H1 (cell line): ENCODE measurements around the gene MPP4. TPM values are rescaled to one million over a fixed set of nuclear protein-coding genes. Genes with fewer than 3 reads are reported as not detected.

Experiments
- JUN ChIP-seq: IDR thresholded peaks from 2 replicates; pipeline ENCODE4 v1.6.1; 2011; ENCODE audit warnings: low read depth, mild to moderate bottlenecking, improper control_type of control experiment, low read length
- KDM1A ChIP-seq: fragments of 200-600, 300-600 bp; sonication (generic); IDR thresholded peaks from 2 replicates; pipeline ENCODE4 v1.7.1; 2016; ENCODE audit warnings: mild to moderate bottlenecking, low read length, borderline replicate concordance
- POLR2AphosphoS5 ChIP-seq: IDR thresholded peaks from 2 replicates; pipeline ENCODE4 v1.6.1; 2011; ENCODE audit warnings: low read depth, low read length
- SRF ChIP-seq: IDR thresholded peaks from 2 replicates; pipeline ENCODE4 v1.6.1; 2011; ENCODE audit warnings: mild to moderate bottlenecking, low read depth, low read length, moderate library complexity
- TAF7 ChIP-seq: optimal IDR thresholded peaks from 2 replicates; pipeline ENCODE3; 2011; ENCODE audit warnings: low read depth, mild to moderate bottlenecking, inconsistent platforms, low read length, moderate library complexity, borderline replicate concordance
- TBP ChIP-seq: IDR thresholded peaks from 2 replicates; pipeline ENCODE4 v1.6.1; 2011; ENCODE audit warnings: low read depth, low read length, improper control_type of control experiment
- TCF12 ChIP-seq: IDR thresholded peaks from 2 replicates; pipeline ENCODE4 v1.6.1; 2011; ENCODE audit warnings: low read depth, mild to moderate bottlenecking, low read length
- USF2 ChIP-seq: IDR thresholded peaks from 2 replicates; pipeline ENCODE4 v1.6.1; 2011; ENCODE audit warnings: low read length, improper control_type of control experiment
- polyA plus RNA-seq, 7 experiments: library from polyadenylated mRNA; depleted of rRNA in 3 of 7; stranded (reverse) in 5 of 7; unstranded in 2 of 7; fragments of >200 nt in 5 of 7; fragments of 200-250 nt in 2 of 7; gene quantifications; 1 replicate in 5 of 7; 2 replicates in 1 of 7; 4 replicates in 1 of 7; pipeline versions ENCODE4 v1.2.1 to v1.2.3, GENCODE V29; 2011 to 2013; ENCODE audit warnings: missing spikeins in 2 of 7, mixed read lengths in 2 of 7
- total RNA-seq: library from RNA; stranded (reverse); fragmentation: NEBNext Ultra II Directional; extraction: Animal tissue kit (Norgen Biotek cat#: 25700); gene quantifications from 2 replicates; pipeline ENCODE4 v1.2.1, GENCODE V29; 2021
- TF ChIP-seq, protein P1 (sequence below): IDR thresholded peaks from 2 replicates; pipeline ENCODE4 v1.6.1; 2012; ENCODE audit warnings: low read length, inconsistent platforms
- TF ChIP-seq, protein P2 (sequence below): IDR thresholded peaks from 2 replicates; pipeline ENCODE4 v1.6.1; 2011; ENCODE audit warnings: low read depth, mild to moderate bottlenecking, low read length; ENCODE audit not compliant: insufficient read depth

Gene MPP4
- total and polyA plus RNA-seq, 2 of the 8 experiments (the other 6 are each of a cell fraction or from before 2014, with no cell fraction given), result not detected

DNA sequence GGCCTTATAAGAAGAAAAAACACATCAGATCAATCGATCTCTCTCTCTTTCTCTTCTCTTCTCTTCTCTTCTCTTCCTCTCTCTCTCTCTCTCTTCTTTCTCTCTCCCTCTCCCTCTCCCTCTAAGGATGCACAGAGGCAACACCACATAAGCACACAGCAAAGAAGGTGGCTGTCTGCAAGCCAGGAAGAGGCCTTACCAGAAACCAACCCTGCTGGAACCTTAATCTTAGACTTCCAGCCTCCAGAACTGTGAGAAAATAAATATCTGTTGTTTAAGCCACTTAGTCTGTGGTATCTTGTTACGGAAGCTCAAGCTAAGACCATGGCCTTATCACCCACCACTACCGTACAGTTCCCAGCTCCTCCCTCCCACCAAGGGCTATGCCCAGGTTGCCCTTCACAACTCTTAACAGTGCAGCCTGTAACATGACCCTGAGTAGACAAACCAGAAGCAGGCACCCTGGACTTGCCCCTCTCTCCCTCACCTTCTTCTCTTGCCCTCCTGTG lies 30.0 kb downstream of the MPP4 start (continued):
- TF ChIP-seq USF2 (no peak), JUN (no peak), POLR2AphosphoS5 (no peak), TBP (no peak), TAF7 (no peak), KDM1A (no peak), TCF12 (no peak), SRF (no peak)
- TF ChIP-seq, protein P1, sequence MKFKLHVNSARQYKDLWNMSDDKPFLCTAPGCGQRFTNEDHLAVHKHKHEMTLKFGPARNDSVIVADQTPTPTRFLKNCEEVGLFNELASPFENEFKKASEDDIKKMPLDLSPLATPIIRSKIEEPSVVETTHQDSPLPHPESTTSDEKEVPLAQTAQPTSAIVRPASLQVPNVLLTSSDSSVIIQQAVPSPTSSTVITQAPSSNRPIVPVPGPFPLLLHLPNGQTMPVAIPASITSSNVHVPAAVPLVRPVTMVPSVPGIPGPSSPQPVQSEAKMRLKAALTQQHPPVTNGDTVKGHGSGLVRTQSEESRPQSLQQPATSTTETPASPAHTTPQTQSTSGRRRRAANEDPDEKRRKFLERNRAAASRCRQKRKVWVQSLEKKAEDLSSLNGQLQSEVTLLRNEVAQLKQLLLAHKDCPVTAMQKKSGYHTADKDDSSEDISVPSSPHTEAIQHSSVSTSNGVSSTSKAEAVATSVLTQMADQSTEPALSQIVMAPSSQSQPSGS, result no peak
- TF ChIP-seq, protein P2, sequence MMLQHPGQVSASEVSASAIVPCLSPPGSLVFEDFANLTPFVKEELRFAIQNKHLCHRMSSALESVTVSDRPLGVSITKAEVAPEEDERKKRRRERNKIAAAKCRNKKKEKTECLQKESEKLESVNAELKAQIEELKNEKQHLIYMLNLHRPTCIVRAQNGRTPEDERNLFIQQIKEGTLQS, result no peak
